A172 (cell line): Measurements from ENCODE around the gene DCP1B. TPM values are rescaled to one million over a fixed set of nuclear protein-coding genes. Genes with fewer than 3 reads are reported as not detected.

ENCODE experiments used
- DNase-seq: peaks from one replicate; pipeline ENCODE4 v3.0.0-alpha.2; 2015; ENCODE audit warnings: low spot score
- total RNA-seq: library from RNA; depleted of rRNA; stranded (reverse); fragments of >200 nt; shearing (Covaris generic); gene quantifications from 2 replicates; pipeline ENCODE4 v1.2.3, GENCODE V29; 2014

The DCP1B gene
- total RNA-seq, 1 experiment from 2014 or later: 4.9 TPM

DNA sequence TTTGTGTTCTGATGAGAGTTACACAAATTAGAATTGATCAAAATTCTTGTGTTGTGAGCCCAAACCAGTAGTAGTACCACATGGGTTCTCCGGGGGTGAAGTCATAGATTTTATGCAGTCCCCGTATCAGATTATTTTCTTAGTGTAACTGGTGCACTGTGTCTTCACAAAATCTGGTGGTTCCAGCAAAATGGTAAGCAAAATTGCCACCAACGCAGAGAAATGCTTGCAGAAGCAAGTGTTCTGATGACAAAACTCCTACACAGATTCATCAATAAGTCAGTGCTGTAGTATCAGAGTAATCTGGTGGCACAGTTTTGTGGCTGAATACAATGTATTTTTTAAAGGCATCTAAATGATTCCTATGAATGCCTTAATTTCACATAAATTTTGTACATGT is 84.5 kb downstream of the DCP1B start:
- DNase-seq: no peak

DNA sequence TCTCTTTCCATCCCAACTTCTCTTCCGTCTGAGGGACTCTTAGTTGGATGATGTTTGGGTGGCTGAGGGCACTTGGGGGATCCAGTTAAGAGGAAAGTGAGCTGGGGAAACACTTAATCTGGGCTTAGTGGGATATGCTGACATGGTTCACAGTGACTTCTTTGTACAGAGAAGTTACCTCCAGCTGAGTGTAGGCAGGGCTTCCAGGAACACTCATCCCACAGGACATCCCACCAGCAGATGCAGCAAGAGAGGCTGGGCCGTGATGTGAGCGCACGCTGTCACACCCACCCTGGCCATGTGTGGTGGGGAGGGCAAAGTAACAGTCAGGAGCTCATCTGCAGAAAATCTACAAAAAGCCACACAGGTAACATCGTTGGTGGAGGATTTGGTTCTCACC is 85.0 kb downstream of the DCP1B start:
- DNase-seq: no peak

DNA sequence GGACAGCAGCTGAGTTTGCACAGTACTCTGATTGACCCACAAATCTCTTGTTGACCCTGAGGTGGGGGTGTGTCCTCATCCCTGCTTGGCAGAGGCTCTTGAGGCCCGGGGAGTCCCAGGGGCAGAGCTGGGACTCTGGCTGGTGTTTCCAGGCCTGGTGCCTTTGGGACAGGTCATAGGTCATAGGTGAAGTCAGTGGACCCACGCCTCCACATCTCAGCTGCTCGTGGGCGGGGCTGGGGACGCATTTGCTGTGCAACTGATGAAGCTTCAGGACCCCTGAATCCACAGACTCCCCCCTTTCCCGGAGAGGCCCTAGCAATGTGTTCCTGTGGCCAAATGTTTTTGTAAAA is 85.4 kb downstream of the DCP1B start:
- DNase-seq: no peak

DNA sequence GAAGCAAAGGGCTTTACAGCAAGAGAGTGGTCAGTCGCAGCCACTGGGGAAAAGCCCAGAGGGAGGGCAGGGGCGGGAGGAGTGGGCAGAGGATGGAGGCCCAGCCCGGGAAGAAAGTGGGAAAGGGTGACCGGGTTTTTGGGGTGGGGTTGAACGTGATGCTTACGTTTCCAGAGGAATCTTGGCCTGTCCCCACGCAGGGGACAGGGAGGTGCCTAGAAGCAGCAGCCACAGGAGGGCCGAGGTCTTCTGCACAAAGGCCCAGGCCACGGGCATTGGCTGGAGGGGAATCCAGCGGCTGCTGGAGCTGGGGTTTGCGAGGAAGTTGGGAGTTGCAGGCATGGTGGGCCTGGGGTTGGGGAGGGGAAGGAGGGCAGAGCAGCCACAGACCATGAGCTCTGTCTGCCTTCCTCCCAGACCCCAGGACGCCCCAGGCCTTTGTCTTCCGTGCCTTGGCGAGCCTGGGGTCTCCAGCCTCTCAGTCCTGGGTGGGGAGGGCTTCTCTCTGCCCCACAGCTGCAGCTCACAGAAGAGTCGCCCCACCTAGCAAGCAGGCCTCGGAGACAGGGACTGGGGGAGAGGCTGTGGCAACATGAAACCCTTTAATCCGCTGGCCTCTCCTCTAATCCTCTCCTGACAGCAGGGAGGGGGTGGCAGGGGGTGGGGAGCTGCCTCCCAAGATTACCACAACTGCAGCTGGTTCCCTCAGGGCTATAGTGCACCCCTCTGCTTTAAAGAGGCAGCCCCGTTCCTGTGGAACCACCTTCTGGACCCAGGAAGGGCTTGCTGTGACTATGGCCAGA is 86.0 kb downstream of the DCP1B start, which contains the start of gene CACNA2D4:
Gene CACNA2D4 (minus strand): TSS at position 572 of the 803 bp plus-strand sequence. CDS start 179 bp downstream, at position 393.
- DNase-seq: no peak

DNA sequence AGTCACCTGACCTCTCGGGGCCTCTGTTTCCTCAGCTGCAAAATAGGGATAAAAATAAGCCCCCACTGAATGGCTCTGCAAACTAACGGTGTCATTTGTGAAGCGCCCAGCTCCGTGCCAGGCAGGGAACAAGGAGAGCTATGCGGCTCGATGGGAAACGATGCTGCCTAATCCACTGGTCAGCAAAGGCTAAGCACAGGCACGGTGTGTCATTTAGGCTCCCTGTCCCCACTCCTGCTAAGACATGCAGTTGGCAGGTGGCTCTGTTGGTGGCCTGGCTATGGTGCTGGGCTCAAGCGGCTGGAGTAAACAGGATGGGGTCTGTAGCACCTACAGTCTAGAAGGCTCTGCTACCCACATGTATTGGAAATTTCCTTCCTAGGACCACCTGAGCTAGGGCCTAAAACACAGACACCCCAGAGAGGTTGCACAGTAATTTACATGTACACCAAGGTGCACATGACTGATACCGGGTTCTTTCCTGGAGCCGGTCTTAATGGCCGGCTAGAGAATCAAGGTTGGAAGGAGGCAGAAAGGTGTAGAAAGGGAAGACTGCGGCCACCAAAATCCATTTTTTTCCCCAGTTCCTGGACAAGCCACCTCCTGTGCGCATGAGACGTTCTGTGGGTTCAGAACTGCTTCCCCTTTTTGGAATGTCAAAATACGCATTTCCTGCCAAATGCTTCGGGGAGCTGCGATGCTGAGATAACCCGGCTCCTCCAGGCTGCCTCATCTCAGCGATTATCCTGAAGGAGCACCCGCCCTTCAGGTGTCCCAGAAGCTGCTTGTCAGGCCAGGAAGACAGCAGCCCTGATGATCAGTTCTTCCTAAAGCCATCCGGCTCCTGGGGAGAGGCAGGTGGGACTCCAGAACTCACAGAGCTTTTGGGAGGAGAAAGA is 86.8 kb downstream of the DCP1B start:
- no peak for DNase-seq

DNA sequence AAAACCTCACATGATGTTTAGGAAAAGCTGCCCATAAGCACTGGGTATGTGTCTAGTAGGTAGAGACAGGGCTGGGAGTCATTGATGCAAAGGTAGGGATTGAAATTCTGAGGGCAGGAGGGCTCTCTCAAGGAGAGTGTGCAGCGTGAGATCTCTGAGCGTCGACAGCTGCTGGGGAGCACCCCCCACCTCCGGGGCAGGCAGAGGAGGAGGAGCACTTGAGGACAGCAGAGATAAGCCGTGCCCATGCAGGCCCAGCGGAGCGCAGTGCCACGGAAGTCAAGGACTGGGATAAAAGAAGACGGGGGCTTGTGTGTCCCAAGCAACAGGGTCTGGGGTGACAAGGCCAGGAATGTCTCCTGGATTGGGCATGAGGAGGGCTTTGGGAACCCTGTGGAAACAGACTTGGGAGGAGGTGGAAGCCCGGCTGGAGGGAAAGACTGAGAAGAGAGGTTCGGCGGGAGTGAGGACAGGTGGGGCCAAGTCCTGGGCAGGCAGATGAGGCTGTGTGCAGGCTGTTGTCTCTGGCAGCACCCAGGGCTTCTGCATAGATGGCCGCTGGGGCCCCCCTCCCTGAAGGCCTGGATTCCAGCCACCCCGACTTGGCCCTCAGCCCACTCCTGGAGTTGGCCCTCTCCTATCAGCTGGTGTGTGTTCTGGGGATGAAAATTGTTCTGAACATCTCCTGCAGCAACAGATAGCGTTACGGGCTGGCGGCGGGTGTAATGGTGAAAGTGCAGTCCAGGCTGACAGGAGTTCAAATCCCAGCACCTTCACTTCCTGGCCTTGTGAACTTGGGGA is 87.7 kb downstream of the DCP1B start:
- DNase-seq: no peak

DNA sequence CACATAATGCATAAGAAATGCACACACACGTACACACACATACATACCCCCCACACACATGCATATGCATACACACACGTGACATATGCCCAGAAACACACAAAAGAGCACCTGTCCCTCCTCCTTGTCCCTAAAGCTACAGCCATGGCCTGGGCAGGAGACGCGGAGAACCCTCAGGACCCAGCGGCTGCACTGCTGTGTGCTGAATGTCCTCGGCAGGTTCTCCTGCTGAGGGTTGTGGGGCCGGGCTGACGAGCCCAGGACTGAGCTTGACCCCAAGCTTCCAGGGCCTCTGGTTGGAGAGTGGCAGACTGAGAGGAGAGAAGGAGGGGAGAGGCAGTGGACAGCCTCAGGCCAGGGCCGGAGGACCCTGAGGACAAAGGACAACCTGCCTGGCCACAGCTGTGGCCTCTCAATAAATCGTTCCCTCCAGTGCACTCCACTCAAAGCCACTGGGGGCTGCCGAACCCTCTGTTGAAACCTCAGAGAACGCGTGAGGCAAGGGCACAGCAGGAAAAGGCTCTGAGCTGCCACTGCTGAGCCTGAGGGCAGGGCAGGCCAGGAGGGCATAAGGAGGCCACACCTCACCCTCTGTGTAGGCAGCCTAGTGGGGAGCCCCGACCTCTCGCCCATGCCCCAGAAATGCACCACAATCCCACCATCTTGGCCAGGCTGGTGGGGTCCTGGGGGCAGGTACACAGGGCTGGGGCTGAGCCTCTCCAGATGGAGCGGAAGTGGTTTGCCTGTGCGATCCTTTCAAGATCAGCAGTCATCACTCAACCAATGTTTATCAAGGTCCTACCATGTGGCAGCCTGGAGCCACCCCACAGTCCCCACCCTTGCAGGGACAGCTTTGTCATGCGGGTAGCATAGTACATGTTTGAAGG is 88.9 kb downstream of the DCP1B start:
- no peak for DNase-seq

DNA sequence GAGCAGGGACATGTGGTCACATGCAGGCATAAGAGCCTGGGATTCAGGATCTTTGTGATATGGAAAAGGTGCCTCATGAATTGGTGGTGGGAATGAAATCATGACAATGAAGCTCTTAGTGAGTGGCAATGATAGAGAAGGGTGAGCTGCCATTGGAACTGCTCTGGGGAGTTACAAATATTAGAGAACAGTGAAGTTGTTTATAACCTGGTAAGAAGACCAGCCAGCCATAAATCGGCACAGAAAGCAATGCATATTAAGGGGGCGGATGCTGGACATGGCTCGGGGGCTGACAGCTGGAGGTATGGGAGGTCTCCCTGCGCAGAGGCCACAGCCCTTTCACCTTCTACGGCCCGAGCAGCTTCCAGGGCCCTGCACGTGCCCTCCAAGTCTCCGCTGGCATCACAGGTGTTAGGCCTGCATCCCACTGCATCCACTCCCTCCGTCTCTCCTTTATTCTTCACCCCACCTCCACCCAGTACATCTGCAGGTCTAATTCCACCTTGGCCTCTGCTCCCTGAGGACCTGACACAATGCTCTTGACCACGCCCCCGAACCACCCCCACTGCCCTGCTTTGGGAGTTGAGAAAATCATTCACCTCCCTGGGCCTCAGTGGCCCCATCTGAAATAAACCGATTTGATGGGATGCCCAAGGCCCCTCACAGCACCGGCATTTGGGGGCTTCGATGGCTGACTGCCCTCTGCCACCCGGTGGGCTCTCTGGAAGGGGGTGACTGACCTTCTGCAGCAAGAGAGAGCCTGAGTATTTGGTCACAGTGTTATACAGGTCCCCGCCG is 89.9 kb downstream of the DCP1B start:
- DNase-seq: no peak

DNA sequence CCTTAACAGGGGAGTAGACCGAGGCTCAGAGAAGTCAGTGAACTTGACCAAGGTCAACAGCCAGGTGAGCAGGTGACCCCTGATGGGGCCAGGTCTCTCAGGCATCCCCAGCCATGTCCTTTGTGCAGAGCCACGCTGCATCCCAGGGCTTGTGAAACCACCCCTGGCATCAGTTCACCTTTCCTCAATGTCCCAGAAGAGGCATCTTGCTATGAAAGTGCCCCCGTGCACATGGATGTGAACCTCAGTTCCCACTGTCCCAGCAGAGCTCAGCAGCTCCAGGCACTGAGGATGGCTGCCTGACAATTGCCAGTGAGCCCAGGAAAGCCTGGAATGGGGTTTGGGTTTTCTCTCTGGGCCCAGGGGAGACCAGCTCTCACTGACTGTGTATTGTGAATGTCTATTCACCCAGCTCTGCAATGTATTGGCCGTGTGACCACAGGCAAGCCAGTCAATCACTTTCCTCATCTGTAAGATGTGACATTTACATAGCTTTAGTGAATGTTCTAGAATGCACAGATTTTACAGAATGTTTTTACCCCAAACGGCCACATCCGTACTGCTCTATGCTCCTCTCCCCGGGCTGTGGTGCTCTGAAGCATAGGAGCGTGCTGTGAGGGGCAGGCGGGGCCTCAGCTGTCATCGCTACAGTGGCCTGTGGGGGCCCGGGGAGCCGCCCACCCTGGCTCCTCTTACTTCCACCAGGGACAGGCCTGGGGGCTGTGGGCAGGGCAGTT is 90.7 kb downstream of the DCP1B start:
- no peak for DNase-seq

DNA sequence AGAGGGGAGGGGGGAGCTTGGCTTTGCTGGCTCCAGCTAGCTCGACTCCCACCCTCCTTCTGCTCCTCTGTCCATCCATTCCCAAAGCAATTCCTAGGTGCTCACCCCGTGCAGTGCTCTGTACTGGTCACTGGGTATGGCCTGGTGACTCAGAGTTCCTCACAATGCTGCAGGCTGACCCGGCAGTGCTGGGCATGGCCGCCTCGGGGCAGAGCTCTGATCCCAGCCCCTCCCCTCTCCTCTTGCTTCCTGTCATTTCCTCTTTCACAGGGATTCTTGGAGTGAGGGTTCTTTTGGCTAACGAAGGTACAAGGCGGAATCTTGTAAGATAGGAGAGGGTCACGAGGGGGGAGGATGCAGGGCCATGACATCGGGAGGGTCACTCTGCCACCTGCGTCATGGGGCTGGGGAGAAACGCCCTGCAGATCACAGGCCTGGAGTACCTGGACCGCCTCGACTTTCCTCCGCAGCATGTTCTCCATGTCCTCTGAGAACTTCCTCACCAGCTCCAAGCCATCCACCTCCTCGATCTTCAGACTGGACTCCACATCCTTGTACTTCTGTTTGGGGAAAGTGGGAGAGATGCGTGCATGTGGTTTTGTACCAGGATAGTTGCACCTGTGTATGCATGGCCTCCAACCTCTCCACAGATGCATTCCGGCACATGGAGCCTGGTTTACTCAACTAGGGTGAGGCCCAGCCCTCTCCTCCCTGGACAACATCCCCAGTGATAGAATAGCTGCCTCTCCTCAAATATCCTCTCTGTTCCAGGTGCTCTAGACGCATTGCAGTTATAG is 91.5 kb downstream of the DCP1B start:
- peak; percentile 56 for DNase-seq

DNA sequence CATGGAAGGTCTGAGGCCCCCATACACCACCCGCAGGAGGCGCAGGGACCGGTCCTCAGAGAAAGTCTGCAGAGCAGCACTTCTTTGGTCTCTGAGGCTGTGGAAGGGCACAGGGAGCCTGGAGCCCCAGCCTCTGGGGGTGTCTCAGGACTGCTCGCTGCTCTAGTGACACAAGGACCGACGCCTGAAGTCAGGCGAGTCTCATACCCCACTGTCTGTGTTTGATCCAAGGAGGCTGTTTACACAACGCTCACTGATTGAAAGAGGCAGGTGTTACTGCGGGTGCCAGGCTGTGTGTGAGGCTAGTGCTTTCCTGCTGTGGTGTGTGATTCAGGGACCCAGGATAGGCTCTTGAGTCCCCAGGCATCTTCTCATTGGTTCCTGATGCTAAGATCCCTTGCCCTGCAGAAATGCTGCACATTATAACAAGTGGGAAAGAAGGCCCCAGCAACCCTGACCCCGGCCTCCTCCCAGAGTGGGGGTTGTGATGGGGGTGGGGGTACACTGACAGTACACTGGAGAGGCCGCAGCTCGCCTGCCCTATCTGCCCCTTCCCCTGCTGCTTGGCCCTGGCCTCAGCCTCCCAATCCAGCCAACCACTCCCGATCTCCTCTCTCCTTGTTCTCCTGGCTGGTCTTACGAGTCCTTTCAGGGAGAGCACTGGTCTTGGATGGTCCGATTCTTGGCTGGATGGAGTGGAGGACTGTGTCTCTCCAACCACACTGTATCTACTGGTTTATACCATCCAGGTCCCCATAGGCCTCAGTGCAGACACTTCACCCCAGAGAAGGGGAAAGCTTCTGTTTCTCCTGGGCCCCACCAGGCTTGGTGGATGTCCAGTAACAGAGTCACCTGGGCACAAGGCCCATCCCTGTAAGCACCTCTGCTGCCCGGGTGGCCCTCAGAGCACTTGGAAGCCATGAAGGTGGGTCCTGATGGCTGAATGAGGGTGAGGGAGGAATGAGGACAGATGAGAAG is 92.4 kb downstream of the DCP1B start:
- DNase-seq: no peak

DNA sequence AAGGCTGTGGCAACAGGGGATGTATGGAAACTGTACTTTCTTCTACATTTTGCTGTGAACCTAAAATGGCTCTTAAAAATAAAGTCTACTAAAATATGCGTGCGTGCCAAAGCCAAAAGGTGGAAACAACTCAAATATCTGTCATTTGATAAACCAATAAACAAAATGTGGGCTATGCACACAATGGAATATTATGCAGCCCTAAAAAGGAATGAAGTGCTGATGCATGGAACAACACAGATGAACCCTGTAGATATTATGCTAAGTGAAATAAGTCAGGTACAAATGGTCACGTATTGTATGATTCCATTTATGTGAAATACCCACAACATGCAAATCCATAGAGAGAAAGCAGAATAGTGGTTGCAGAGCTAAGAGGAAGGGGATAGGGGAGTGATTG is 93.8 kb downstream of the DCP1B start:
- no peak for DNase-seq

DNA sequence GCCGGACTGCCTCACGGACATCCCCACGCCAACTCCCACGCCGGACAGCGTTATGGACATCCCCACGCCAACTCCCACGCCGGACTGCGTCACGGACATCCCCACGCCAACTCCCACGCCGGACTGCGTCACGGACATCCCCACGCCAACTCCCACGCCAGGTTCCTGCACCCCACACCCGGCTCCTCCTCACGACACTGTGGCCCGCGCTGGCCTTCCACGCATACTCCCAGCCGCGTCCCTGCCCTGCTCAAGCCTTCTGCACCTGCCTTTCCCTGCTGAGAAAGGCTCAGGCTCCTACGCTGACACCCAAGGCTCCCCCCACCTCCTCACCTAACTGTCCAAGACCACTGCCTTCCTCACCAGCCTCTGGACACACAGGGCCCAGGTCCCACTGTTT is 95.5 kb downstream of the DCP1B start:
- no peak for DNase-seq

DNA sequence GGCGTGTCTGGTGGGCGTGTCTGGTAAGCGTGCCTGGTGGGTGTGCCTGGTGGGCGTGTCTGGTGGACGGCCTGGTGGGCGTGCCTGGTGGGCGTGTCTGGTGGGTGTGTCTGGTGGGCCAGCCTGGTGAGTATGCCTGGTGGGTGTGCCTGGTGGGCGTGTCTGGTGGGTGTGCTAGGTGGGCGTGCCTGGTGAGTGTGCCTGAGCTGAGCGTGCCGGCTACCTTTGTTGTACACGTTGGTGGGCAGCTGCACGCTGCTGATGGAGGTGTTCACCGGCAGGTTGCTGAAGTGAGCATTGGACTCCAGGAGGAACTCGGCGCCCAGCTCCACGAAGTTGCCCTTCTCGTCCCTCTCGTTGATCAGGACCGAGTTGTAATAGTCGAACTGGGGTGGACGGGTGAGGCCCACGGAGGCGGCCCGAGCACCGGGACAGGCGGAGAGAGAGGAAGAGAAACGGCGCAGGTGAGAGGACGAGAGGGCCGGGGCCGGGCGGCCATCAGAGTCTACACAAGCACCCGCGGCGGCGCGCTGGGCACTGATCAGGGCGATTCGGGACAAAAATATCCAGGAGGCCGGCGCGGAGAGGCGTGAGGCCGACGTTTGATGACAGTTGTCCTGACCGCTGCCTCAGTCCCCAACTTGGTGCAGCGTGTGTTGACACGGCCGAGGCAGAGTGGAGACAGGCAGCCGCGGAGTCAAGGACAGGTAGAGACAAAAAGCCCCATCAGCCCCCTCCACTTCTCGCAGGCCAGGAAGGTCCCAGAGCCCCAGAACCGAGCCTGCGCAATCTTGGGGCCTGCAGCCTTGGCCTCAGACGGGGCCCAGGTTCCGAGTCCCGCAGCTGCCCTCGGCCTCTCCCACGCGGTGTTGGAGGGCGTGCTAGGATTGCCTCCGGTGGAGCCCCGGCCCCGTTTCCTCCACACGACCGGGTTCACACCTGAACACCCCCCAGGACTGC is 96.3 kb downstream of the DCP1B start:
- no peak for DNase-seq

DNA sequence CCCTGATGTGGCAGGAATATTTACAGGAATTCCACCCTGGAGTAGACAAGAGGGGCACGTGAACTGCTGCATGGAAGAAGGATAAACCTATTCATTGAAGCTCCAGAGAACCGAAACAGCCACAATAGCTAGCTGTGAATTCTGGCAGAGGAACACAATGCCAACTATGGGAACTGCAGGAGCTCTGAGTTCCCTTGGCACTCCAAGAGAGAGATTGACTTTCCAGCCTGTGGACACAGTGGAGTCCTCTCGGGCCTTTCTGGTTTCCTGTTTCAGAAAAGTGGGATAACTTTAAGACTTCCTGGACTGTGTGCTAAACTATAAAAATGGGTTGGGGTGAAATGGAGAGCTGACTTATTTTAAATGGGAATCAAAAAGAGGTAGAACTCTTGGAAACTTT is 97.7 kb downstream of the DCP1B start:
- DNase-seq: no peak

DNA sequence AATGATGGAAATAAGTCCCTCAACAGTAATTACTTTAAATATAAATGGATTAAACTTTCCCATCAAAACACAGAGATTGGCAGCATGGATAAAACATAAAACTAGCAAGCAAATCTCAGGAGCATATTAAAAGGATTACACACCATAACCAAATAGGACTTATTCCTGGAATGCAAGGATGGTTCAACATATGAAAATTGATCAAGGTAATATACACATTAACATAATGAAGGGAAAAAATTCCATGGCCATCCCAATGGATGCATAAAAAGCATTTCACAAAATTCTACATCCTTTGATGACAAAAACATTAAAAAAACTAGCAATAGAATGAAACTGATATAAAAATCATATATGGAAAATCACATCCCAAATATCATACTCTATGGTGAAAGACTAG is 99.4 kb downstream of the DCP1B start:
- no peak for DNase-seq
